T-helper 1 cell treated with Interleukin-12 subunit alpha and Interleukin-12 subunit beta and Interleukin-4 antibody, amounts not matched to agents 30 ng/mL and 1 ng/mL, for 36 hours (primary cell): ENCODE measurements around the gene KDM2A. TPM values are rescaled to one million over a fixed set of nuclear protein-coding genes. Genes with fewer than 3 reads are reported as not detected.

Experiments used
- intact Hi-C: fragments of 100-400 bp; cut with micrococcal nuclease; formaldehyde crosslinking; loops from one replicate; pipeline ENCODE4 v1.15.1; 2024
- total RNA-seq: library from RNA; stranded (reverse); gene quantifications from 2 replicates; pipeline ENCODE4 v1.2.3, GENCODE V29; 2022

The KDM2A gene
- total RNA-seq, 1 donor from 2014 or later = 149 TPM

GRCh38 chr11:67269401-67270255 is 150.6 kb downstream of the KDM2A start:
- intact Hi-C loops = loop anchor here (2.0 kb wide), 1 partner anchor 237 kb away; no protein-coding TSS in a partner anchor

GRCh38 chr11:67270256-67271204 is 151.5 kb downstream of the KDM2A start:
- intact Hi-C loops = loop anchor here (2.0 kb wide), 1 partner anchor 236 kb away; no protein-coding TSS in a partner anchor

- intact Hi-C loops = loop anchor here (2.0 kb wide), 1 partner anchor 236 kb away; no protein-coding TSS in a partner anchor
Measured at GRCh38 chr11:67271205-67271540, 152.1 kb downstream of the KDM2A start.

GRCh38 chr11:67271541-67272284 is 152.7 kb downstream of the KDM2A start:
- intact Hi-C loops = loop anchor here (2.0 kb wide), 1 partner anchor 235 kb away; no protein-coding TSS in a partner anchor

- intact Hi-C loops = no loop called here
Measured at GRCh38 chr11:67272327-67273259, 153.5 kb downstream of the KDM2A start.

GRCh38 chr11:67273260-67273990 is 154.4 kb downstream of the KDM2A start:
- intact Hi-C loops = no loop called here

GRCh38 chr11:67274768-67275605 is 155.9 kb downstream of the KDM2A start:
- intact Hi-C loops = loop anchor here (5.0 kb wide), 1 partner anchor 207 kb away; the partner anchor contains the start of gene AIP

- intact Hi-C loops = loop anchor here (5.0 kb wide), 1 partner anchor 206 kb away; the partner anchor contains the start of gene AIP
Measured at GRCh38 chr11:67275606-67276409, 156.7 kb downstream of the KDM2A start.

GRCh38 chr11:67276781-67277230 is 157.7 kb downstream of the KDM2A start:
- intact Hi-C loops = loop anchor here (1.0 to 5.0 kb wide), 5 partner anchors 9 to 205 kb away; partner anchors contain the start of gene AIP

GRCh38 chr11:67277231-67277961 is 158.3 kb downstream of the KDM2A start:
- intact Hi-C loops = loop anchor here (1.0 to 5.0 kb wide), 5 partner anchors 9 to 205 kb away; partner anchors contain the start of gene AIP

GRCh38 chr11:67278135-67278938 is 159.3 kb downstream of the KDM2A start:
- intact Hi-C loops = loop anchor here (5.0 kb wide), 1 partner anchor 204 kb away; the partner anchor contains the start of gene AIP

- intact Hi-C loops = loop anchor here (5.0 kb wide), 1 partner anchor 203 kb away; the partner anchor contains the start of gene AIP
Measured at GRCh38 chr11:67278939-67279588, 160.0 kb downstream of the KDM2A start.

- intact Hi-C loops = loop anchor here (5.0 kb wide), 1 partner anchor 203 kb away; the partner anchor contains the start of gene AIP
Measured at GRCh38 chr11:67279589-67280340, 160.7 kb downstream of the KDM2A start.

GRCh38 chr11:67280341-67280787 is 161.3 kb downstream of the KDM2A start:
- intact Hi-C loops = no loop called here
